KMS-11 (cell line): Measurements from ENCODE around the gene USP49.

Experiments used
- H2AFZ ChIP-seq: fragments of 200-600 bp; sonication (generic); 2 replicates; pipeline ENCODE4 v1.6.1; 2016; ENCODE audit warnings: antibody characterized with exemption, mixed run types, low read depth
- H3K27ac ChIP-seq: fragments of 200-600 bp; sonication (generic); 2 replicates; pipeline ENCODE4 v1.6.1; 2016; ENCODE audit warnings: mild to moderate bottlenecking, mixed run types
- H3K27me3 ChIP-seq: fragments of 200-600 bp; sonication (generic); 2 replicates; pipeline ENCODE4 v1.6.1; 2017; ENCODE audit warnings: mild to moderate bottlenecking, low read depth, mixed run types, moderate library complexity; ENCODE audit not compliant: insufficient read depth
- H3K36me3 ChIP-seq: fragments of 200-600 bp; sonication (generic); 2 replicates; pipeline ENCODE4 v1.6.1; 2017; ENCODE audit warnings: mild to moderate bottlenecking, mixed run types; ENCODE audit not compliant: insufficient read depth
- H3K4me1 ChIP-seq: fragments of 200-600 bp; sonication (generic); 2 replicates; pipeline ENCODE4 v1.6.1; 2016; ENCODE audit warnings: mild to moderate bottlenecking, low read depth, mixed run types; ENCODE audit not compliant: poor library complexity, severe bottlenecking
- H3K4me2 ChIP-seq: fragments of 200-600 bp; sonication (generic); 2 replicates; pipeline ENCODE4 v1.7.0; 2016; ENCODE audit warnings: mild to moderate bottlenecking, mixed run types
- H3K4me3 ChIP-seq: fragments of 200-600 bp; sonication (generic); IDR thresholded peaks from 2 replicates; pipeline ENCODE4 v1.6.1; 2017; ENCODE audit warnings: low read depth, low read length, mixed read lengths; ENCODE audit not compliant: insufficient read depth
- H3K79me2 ChIP-seq: fragments of 200-600 bp; sonication (generic); 2 replicates; pipeline ENCODE4 v1.6.1; 2016; ENCODE audit warnings: low read depth, mixed run types; ENCODE audit not compliant: insufficient read depth
- H3K9ac ChIP-seq: fragments of 200-600 bp; sonication (generic); 2 replicates; pipeline ENCODE4 v1.6.1; 2016; ENCODE audit warnings: mild to moderate bottlenecking, mixed run types
- H4K20me1 ChIP-seq: fragments of 200-600 bp; sonication (generic); 2 replicates; pipeline ENCODE4 v1.6.1; 2016; ENCODE audit warnings: mild to moderate bottlenecking, mixed run types; ENCODE audit not compliant: insufficient read depth
- CTCF ChIP-seq: fragments of 200-600 bp; sonication (generic); conservative IDR thresholded peaks from 2 replicates; pipeline ENCODE4 v1.6.1; 2017; ENCODE audit warnings: low read depth, mild to moderate bottlenecking, antibody characterized with exemption, low read length, moderate library complexity, mixed read lengths

USP49 gene

GRCh38 chr6:41781366-41781730 lies 113.8 kb downstream of the USP49 start:
- peaks cover 16% of the 10 kb centered on the region for H3K4me1 ChIP-seq
- H3K79me2 ChIP-seq, result no peaks in the 10 kb centered on the region
- no peak overlapping the region for H3K9ac ChIP-seq
- H3K4me2 ChIP-seq, result peak overlapping the region; percentile 31; the same call in 1 of the 2 replicates
- TF ChIP-seq CTCF, result no peak
- H3K27me3 ChIP-seq, result peaks cover 33% of the 10 kb centered on the region
- H4K20me1 ChIP-seq, result no peaks in the 10 kb centered on the region
- no peak overlapping the region for H3K4me3 ChIP-seq
- no peaks in the 10 kb centered on the region for H3K36me3 ChIP-seq
- H3K27ac ChIP-seq, result no peak overlapping the region
- H2AFZ ChIP-seq, result no peak overlapping the region

GRCh38 chr6:41780551-41781365 lies 114.4 kb downstream of the USP49 start, which contains the start of gene PRICKLE4:
PRICKLE4 (plus strand) TSS chr6:41780782; CDS start chr6:41783474, 2,692 bp downstream.
- Histone ChIP-seq H3K36me3 (no peaks in the 10 kb centered on the region), H3K27me3 (peaks cover 33% of the 10 kb centered on the region), H3K4me2 (peak within 1 kb of the TSS; percentile 31), H3K79me2 (no peaks in the 10 kb centered on the region), H2AFZ (peak within 1 kb of the TSS; percentile 74), H3K4me3 (no peak within 1 kb of the TSS), H4K20me1 (no peaks in the 10 kb centered on the region), H3K4me1 (peaks cover 12% of the 10 kb centered on the region), H3K9ac (no peak within 1 kb of the TSS), H3K27ac (no peak within 1 kb of the TSS)
- TF ChIP-seq CTCF, result no peak

- H3K79me2 ChIP-seq, result no peaks in the 10 kb centered on the region
- H3K27ac ChIP-seq, result no peak within 1 kb of the TSS
Observed at GRCh38 chr6:41779788-41780550, 115.2 kb downstream of the USP49 start, which contains the start of gene FRS3. FRS3 (minus strand) TSS chr6:41779900; CDS start chr6:41776987, 2,913 bp downstream.

GRCh38 chr6:41779336-41779735 lies 115.8 kb downstream of the USP49 start:
- no peak for TF ChIP-seq CTCF
- Histone ChIP-seq H3K36me3 (no peaks in the 10 kb centered on the region), H4K20me1 (no peaks in the 10 kb centered on the region), H3K4me3 (no peak overlapping the region), H3K27ac (no peak overlapping the region), H3K4me2 (peak overlapping the region; percentile 85), H2AFZ (peak overlapping the region; percentile 41; the same call in 1 of the 2 replicates), H3K4me1 (peaks cover 10% of the 10 kb centered on the region), H3K27me3 (peaks cover 24% of the 10 kb centered on the region), H3K9ac (peak overlapping the region; percentile 30; the same call in 1 of the 2 replicates), H3K79me2 (no peaks in the 10 kb centered on the region)

More at GRCh38 chr6:41779788-41780550, 115.2 kb downstream of the USP49 start, which contains the start of gene FRS3:
- H3K36me3 ChIP-seq, result no peaks in the 10 kb centered on the region
- peak within 1 kb of the TSS; percentile 74 for H2AFZ ChIP-seq
- H3K4me3 ChIP-seq, result no peak within 1 kb of the TSS
- TF ChIP-seq CTCF, result peak; percentile 83
- H3K9ac ChIP-seq, result peak within 1 kb of the TSS; percentile 30; the same call in 1 of the 2 replicates
- no peaks in the 10 kb centered on the region for H4K20me1 ChIP-seq
- peaks cover 29% of the 10 kb centered on the region for H3K27me3 ChIP-seq
- H3K4me2 ChIP-seq, result peak within 1 kb of the TSS; percentile 85
- H3K4me1 ChIP-seq, result peaks cover 10% of the 10 kb centered on the region
